Prostate gland (tissue), 2 donors: ENCODE results near the gene SUGCT. TPM values are rescaled to one million over a fixed set of nuclear protein-coding genes. Genes with fewer than 3 reads are reported as not detected.
"Not testable (repeated sequence)": the region's sequence is repeated elsewhere in the genome, so short reads cannot be mapped to it uniquely, and the experiment has no call there.

ENCODE experiments used
- DNase-seq: peaks from one replicate; pipeline ENCODE4 v3.0.0-alpha.2; 2019; ENCODE audit warnings: low spot score
- H3K27ac ChIP-seq, 2 donors: fragments of 200-600 bp; sonication (generic); 2 replicates each; pipeline ENCODE4 v1.5.1; 2017 to 2019
- H3K27me3 ChIP-seq: fragments of 200-600 bp; sonication (generic); replicated peaks from 2 replicates; pipeline ENCODE4 v1.5.1; 2019; ENCODE audit not compliant: insufficient read depth
- H3K36me3 ChIP-seq, 2 donors: fragments of 200-600 bp; sonication (generic); 1 replicate in 1 of 2; 2 replicates in 1 of 2; pipeline versions ENCODE4 v1.5.1 to v1.8.1; 2017 to 2019
- H3K4me1 ChIP-seq: fragments of 200-600 bp; sonication (generic); replicated peaks from 2 replicates; pipeline ENCODE4 v1.5.1; 2019
- H3K4me3 ChIP-seq, 2 donors: fragments of 200-600 bp; sonication (generic); 2 replicates each; pipeline ENCODE4 v1.5.1; 2017 to 2019
- H3K9me3 ChIP-seq: fragments of 200-600 bp; sonication (generic); 2 replicates; pipeline ENCODE4 v1.5.1; 2017
- CTCF ChIP-seq, 4 experiments: fragments of 200-600 bp in 2 of 4; fragments of 450-650 bp in 2 of 4; sonication (generic) in 2 of 4; IDR thresholded peaks; 1 replicate in 3 of 4; 2 replicates in 1 of 4; pipeline ENCODE4 v1.5.1; 2016 to 2019; ENCODE audit warnings: antibody characterized with exemption in 4 of 4, mild to moderate bottlenecking in 2 of 4, moderate library complexity in 2 of 4
- POLR2A ChIP-seq: fragments of 450-650 bp; IDR thresholded peaks from one replicate; pipeline ENCODE4 v1.6.1; 2016; ENCODE audit warnings: antibody characterized with exemption, mild to moderate bottlenecking
- POLR2AphosphoS5 ChIP-seq: sonication (generic); formaldehyde crosslinking; IDR thresholded peaks from one replicate; pipeline ENCODE4 v1.6.1; 2017; ENCODE audit warnings: antibody characterized with exemption
- whole genome bisulfite sequencing: methylation state at CpG from one replicate; pipeline ENCODE4 v1.1.5; 2018; 5-methylcytosine and 5-hydroxymethylcytosine counted together
- intact Hi-C: fragments of 100-400 bp; cut with DNase I; formaldehyde crosslinking; loops from one replicate; pipeline ENCODE4 v1.14.2; 2022
- total RNA-seq, 2 donors: library from RNA; depleted of rRNA; stranded (reverse); fragments of >200 nt; gene quantifications; one replicate each; pipeline ENCODE4 v1.1.0, GENCODE V29; 2016

Gene SUGCT
- total RNA-seq, 2 donors from 2014 or later: 2.2 to 3.2 TPM

GRCh38 chr7:40237731-40238130 lies 102.9 kb downstream of the SUGCT start:
- H3K27me3 ChIP-seq: no peaks in the 10 kb centered on the region
- H3K27ac ChIP-seq: no peak overlapping the region
- no peaks in the 10 kb centered on the region for H3K9me3 ChIP-seq
- H3K4me1 ChIP-seq: no peaks in the 10 kb centered on the region
- intact Hi-C loops: loop anchor here (10.0 kb wide), 1 partner anchor 1467 kb away; the partner anchor contains the start of gene INHBA
- H3K4me3 ChIP-seq: no peak overlapping the region
- no peaks in the 10 kb centered on the region for H3K36me3 ChIP-seq
- DNase-seq: no peak
- TF ChIP-seq POLR2A: no peak
- TF ChIP-seq POLR2AphosphoS5: no peak
- no peak for TF ChIP-seq CTCF (IDR thresholded peaks at IDR 0.05)
- WGBS: 96% methylated on average over 1 of the region's 1 CpG

DNA sequence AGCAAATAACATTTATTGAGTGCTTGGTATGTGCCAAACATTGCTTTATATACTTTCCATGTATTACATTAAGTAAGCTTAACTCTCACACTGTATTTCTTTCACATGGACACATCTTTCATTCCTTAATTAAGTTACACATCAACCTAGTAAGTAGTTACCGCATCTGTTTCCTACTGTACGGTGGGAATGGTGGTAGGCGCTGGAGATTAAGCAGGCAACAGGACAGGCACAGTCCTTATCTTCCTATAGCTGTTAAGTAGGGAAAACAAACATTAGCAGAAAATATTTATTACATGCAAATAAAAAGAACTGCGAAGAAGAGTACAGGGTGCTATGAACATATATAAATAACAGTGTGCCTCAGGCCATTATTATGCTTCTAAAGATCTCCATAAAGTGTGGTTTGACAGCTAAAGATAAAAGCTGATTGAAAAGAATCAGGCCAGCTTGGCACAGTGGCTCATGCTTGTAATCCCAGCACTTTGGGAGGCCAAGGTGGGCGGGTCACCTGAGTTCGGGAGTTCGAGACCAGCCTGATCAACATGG lies 105.0 kb downstream of the SUGCT start:
- intact Hi-C loops: loop anchor here (10.0 kb wide), 1 partner anchor 1465 kb away; the partner anchor contains the start of gene INHBA
- no peaks in the 10 kb centered on the region for H3K27me3 ChIP-seq
- no peak overlapping the region for H3K27ac ChIP-seq
- no peaks in the 10 kb centered on the region for H3K9me3 ChIP-seq
- no peak for DNase-seq
- H3K4me3 ChIP-seq: no peak overlapping the region
- WGBS: 46% methylated on average over 7 of the region's 7 CpGs
- TF ChIP-seq POLR2AphosphoS5: no peak
- TF ChIP-seq CTCF (IDR thresholded peaks at IDR 0.05): no peak
- no peak for TF ChIP-seq POLR2A
- no peaks in the 10 kb centered on the region for H3K4me1 ChIP-seq
- H3K36me3 ChIP-seq: no peaks in the 10 kb centered on the region

GRCh38 chr7:40243076-40243475 lies 108.3 kb downstream of the SUGCT start:
- WGBS: 67% methylated on average over 1 of the region's 1 CpG
- intact Hi-C loops: no loop called here
- H3K27ac ChIP-seq: no peak overlapping the region
- H3K36me3 ChIP-seq: no peaks in the 10 kb centered on the region
- no peaks in the 10 kb centered on the region for H3K4me1 ChIP-seq
- no peaks in the 10 kb centered on the region for H3K27me3 ChIP-seq
- TF ChIP-seq POLR2A: no peak
- H3K9me3 ChIP-seq: no peaks in the 10 kb centered on the region
- DNase-seq: no peak
- H3K4me3 ChIP-seq: no peak overlapping the region

DNA sequence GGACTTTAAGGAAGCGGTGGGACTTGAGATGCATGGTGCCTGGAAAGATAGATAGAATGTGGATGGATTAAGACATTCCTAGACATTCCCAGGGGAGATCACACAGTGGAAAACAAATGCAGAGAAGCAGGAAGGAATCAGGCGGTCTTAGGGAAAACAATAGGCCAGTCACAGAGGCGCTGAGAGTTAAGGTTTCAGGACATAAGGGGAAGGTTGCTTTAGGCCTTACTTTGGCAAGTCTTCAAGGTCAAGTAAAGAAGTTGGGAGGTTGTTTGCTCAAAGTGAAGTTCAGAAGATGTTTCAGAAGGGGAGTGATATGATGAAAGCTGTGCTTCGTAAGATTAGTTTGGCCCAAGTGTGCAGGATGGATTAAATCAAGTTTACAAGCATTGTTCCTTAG lies 109.4 kb downstream of the SUGCT start:
- Histone ChIP-seq H3K36me3 (no peaks in the 10 kb centered on the region), H3K9me3 (no peaks in the 10 kb centered on the region), H3K4me1 (no peaks in the 10 kb centered on the region), H3K4me3 (no peak overlapping the region), H3K27me3 (no peaks in the 10 kb centered on the region), H3K27ac (no peak overlapping the region)
- WGBS: 55% methylated on average over 4 of the region's 4 CpGs
- intact Hi-C loops: no loop called here
- no peak for DNase-seq
- TF ChIP-seq POLR2A: no peak
- no peak for TF ChIP-seq POLR2AphosphoS5
- no peak for TF ChIP-seq CTCF (IDR thresholded peaks at IDR 0.05)

DNA sequence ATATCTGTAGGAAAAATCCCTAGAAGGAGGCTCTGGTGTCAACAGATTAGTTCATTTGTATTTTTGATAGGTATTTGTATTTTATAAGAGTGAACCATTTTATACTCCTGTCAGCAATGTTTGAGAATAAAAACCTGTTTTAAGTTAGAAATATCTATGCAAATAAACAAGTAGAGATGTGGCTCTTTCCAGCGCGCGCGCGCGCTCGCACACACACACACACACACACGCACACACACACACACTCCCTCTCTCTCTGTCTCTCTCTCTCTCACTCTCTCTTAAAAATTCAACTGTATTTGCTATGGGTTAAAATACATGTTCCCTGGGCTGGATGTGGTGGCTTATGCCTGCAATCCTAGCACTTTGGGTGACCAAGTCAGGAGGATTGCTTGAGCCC lies 113.9 kb downstream of the SUGCT start:
- TF ChIP-seq POLR2A (no peak), POLR2AphosphoS5 (no peak), CTCF (IDR thresholded peaks at IDR 0.05) (no peak)

GRCh38 chr7:40253444-40253843 lies 118.6 kb downstream of the SUGCT start:
- H3K36me3 ChIP-seq, H3K4me1 ChIP-seq, DNase-seq, H3K27ac ChIP-seq, H3K9me3 ChIP-seq, H3K27me3 ChIP-seq, intact Hi-C loops, H3K4me3 ChIP-seq: not testable (repeated sequence)
- WGBS: 98% methylated on average over 11 of the region's 11 CpGs

More for the DNA sequence above, 113.9 kb downstream of the SUGCT start:
- no peak for DNase-seq
- Histone ChIP-seq H3K27me3 (no peaks in the 10 kb centered on the region), H3K4me1 (no peaks in the 10 kb centered on the region), H3K4me3 (no peak overlapping the region), H3K27ac (no peak overlapping the region), H3K36me3 (no peaks in the 10 kb centered on the region), H3K9me3 (no peaks in the 10 kb centered on the region)
- 80% methylated on average over 8 of the region's 8 CpGs for WGBS
- intact Hi-C loops: no loop called here
